HL-60 (cell line): Measurements from ENCODE around the gene COG8.

Experiments
- CTCF ChIP-seq: IDR thresholded peaks from one replicate; pipeline ENCODE4 v1.5.1; 2011; ENCODE audit warnings: low read length, control low read depth, inconsistent platforms; ENCODE audit not compliant: insufficient read depth
- POLR2AphosphoS5 ChIP-seq: IDR thresholded peaks from 2 replicates; pipeline ENCODE4 v1.6.1; 2012; ENCODE audit warnings: low read depth

GRCh38 chr16:69386596-69386995 lies 47.2 kb upstream of the COG8 start:
- TF ChIP-seq CTCF: no peak
- TF ChIP-seq POLR2AphosphoS5: no peak
